Ovary (tissue), 3 donors: ENCODE measurements around the gene FGFR2.

Experiments
- EP300 ChIP-seq: sonication (generic); formaldehyde crosslinking; IDR thresholded peaks from one replicate; pipeline ENCODE4 v1.6.1; 2017; ENCODE audit warnings: antibody characterized with exemption
- POLR2A ChIP-seq: fragments of 450-650 bp; IDR thresholded peaks from one replicate; pipeline ENCODE4 v1.6.1; 2017; ENCODE audit warnings: antibody characterized with exemption, mild to moderate bottlenecking, moderate library complexity
- TF ChIP-seq, protein P1 (sequence below), 3 donors: fragments of 450-650 bp in 2 of 3; fragments of 200-600 bp in 1 of 3; IDR thresholded peaks; one replicate each; pipeline versions ENCODE4 v1.5.1 to v1.8.0; 2016 to 2022; ENCODE audit warnings: antibody characterized with exemption in 3 of 3, mild to moderate bottlenecking in 1 of 3
- donor health status: DM: no; HTN: no; CAD: no.

DNA sequence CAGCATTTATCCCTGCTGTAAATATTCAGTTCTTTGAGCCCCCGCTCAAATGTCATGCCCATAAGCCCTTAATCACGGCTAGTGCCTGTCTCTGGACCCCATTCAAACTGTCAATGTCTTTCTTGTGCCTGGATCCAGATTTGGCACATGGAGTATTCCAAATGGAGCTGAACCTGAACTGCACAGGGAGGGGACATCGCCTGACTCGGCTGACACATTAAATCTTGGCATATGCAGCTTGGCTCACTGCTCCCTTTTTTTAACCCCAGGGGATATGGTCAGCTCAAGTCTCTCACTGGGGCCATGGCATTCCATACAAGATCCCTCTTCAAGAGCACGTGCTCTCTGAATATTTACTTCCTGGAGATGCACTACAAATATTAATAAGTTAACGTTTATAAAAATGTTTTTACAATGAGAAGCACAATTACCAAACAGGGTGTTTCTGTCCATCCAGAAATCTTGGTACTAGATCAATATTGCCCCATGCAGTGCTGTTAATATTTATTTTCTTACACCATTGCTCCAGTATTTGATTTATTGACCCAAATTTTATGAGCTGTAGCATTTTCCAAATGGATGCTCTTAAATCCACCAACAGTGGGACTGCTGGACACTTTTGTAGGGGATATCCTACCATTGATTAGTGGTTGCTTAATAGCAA lies 57.4 kb downstream of the FGFR2 start:
- TF ChIP-seq POLR2A (no peak), EP300 (no peak)
- TF ChIP-seq, protein P1, sequence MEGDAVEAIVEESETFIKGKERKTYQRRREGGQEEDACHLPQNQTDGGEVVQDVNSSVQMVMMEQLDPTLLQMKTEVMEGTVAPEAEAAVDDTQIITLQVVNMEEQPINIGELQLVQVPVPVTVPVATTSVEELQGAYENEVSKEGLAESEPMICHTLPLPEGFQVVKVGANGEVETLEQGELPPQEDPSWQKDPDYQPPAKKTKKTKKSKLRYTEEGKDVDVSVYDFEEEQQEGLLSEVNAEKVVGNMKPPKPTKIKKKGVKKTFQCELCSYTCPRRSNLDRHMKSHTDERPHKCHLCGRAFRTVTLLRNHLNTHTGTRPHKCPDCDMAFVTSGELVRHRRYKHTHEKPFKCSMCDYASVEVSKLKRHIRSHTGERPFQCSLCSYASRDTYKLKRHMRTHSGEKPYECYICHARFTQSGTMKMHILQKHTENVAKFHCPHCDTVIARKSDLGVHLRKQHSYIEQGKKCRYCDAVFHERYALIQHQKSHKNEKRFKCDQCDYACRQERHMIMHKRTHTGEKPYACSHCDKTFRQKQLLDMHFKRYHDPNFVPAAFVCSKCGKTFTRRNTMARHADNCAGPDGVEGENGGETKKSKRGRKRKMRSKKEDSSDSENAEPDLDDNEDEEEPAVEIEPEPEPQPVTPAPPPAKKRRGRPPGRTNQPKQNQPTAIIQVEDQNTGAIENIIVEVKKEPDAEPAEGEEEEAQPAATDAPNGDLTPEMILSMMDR (IDR thresholded peaks at IDR 0.05), result no peak
